ENCODE measurements around the gene LYST. TPM values are rescaled to one million over a fixed set of nuclear protein-coding genes. Genes with fewer than 3 reads are reported as not detected.

LYST gene
- total RNA-seq, 1 donor from 2014 or later = 24.5 TPM

- Histone ChIP-seq H3K36me3 (ENCODE audit: control insufficient read depth in 3 of 3, insufficient read depth in 3 of 3, low read length in 3 of 3) (peaks cover 0 to 4% (median 2%) of the 10 kb centered on the region in 3 donors), H3K27me3 (ENCODE audit: control insufficient read depth in 3 of 3, insufficient read depth in 3 of 3, low read length in 3 of 3) (no peaks in the 10 kb centered on the region), H3K4me3 (ENCODE audit: low read length in 3 of 3) (no peak overlapping the region), H3K9me3 (ENCODE audit: control insufficient read depth in 3 of 3, low read length in 3 of 3) (no peaks in the 10 kb centered on the region), H3K9ac (ENCODE audit: low read depth in 1 of 3, low read length in 3 of 3) (no peak overlapping the region), H3K27ac (ENCODE audit: low read depth, low read length) (no peak overlapping the region), H3K4me1 (ENCODE audit: control insufficient read depth in 3 of 3, insufficient read depth in 3 of 3, low read length in 3 of 3) (no peaks in the 10 kb centered on the region)
Observed at GRCh38 chr1:235781807-235782206, 84.9 kb downstream of the LYST start.

DNA sequence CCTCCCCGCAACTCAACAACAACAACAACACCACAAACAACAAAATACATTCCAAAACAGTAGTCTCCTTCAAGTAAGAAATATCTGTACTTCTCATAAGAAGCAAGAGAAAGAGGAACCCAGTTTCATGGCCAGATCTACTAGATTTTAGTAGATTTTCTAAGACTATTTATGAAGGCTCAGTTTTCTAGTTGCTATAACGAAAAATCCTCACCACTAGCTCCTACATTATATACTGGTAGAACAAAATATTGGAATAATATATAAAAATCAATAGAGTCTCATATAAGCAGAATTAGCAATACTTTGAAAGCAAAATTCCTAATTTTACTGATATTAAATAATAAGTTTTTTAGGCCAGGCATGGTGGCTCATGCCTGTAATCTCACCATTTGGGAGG lies 86.9 kb downstream of the LYST start:
- H3K9me3 ChIP-seq (ENCODE audit: control insufficient read depth in 3 of 3, low read length in 3 of 3) = no peaks in the 10 kb centered on the region
- H3K36me3 ChIP-seq (ENCODE audit: control insufficient read depth in 3 of 3, insufficient read depth in 3 of 3, low read length in 3 of 3) = peaks cover 0 to 16% (median 2%) of the 10 kb centered on the region in 3 donors
- no peak overlapping the region for H3K27ac ChIP-seq (ENCODE audit: low read depth, low read length)
- H3K4me1 ChIP-seq (ENCODE audit: control insufficient read depth in 3 of 3, insufficient read depth in 3 of 3, low read length in 3 of 3) = no peaks in the 10 kb centered on the region
- no peaks in the 10 kb centered on the region for H3K27me3 ChIP-seq (ENCODE audit: control insufficient read depth in 3 of 3, insufficient read depth in 3 of 3, low read length in 3 of 3)
- no peak overlapping the region for H3K9ac ChIP-seq (ENCODE audit: low read depth in 1 of 3, low read length in 3 of 3)
- H3K4me3 ChIP-seq (ENCODE audit: low read length in 3 of 3) = no peak overlapping the region

DNA sequence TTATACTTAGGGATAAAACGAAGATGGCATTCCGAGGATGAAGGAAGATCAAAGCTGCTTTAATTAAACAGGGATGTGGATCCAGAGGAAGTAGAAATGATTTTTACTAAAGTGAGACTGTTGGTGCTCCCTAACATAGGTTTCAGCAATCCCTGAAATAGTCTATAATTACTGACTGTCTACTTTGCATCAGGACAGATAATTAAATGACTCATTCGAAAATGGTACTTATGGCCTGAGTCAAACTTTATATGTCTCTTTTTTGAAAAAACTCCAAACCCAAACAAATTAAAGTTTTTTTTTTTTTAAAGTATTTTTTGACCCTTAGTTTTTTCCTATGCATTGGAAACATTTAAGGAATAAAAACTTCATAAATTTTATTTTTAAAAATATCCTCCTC lies 90.3 kb downstream of the LYST start:
- H3K4me1 ChIP-seq (ENCODE audit: control insufficient read depth in 3 of 3, insufficient read depth in 3 of 3, low read length in 3 of 3) = no peaks in the 10 kb centered on the region
- H3K27me3 ChIP-seq (ENCODE audit: control insufficient read depth in 3 of 3, insufficient read depth in 3 of 3, low read length in 3 of 3) = no peaks in the 10 kb centered on the region
- H3K9me3 ChIP-seq (ENCODE audit: control insufficient read depth in 3 of 3, low read length in 3 of 3) = no peaks in the 10 kb centered on the region
- H3K4me3 ChIP-seq (ENCODE audit: low read length in 3 of 3) = no peak overlapping the region
- no peak overlapping the region for H3K9ac ChIP-seq (ENCODE audit: low read depth in 1 of 3, low read length in 3 of 3)
- H3K36me3 ChIP-seq (ENCODE audit: control insufficient read depth in 3 of 3, insufficient read depth in 3 of 3, low read length in 3 of 3) = peaks cover 0 to 23% (median 7%) of the 10 kb centered on the region in 3 donors
- H3K27ac ChIP-seq (ENCODE audit: low read depth, low read length) = no peak overlapping the region

DNA sequence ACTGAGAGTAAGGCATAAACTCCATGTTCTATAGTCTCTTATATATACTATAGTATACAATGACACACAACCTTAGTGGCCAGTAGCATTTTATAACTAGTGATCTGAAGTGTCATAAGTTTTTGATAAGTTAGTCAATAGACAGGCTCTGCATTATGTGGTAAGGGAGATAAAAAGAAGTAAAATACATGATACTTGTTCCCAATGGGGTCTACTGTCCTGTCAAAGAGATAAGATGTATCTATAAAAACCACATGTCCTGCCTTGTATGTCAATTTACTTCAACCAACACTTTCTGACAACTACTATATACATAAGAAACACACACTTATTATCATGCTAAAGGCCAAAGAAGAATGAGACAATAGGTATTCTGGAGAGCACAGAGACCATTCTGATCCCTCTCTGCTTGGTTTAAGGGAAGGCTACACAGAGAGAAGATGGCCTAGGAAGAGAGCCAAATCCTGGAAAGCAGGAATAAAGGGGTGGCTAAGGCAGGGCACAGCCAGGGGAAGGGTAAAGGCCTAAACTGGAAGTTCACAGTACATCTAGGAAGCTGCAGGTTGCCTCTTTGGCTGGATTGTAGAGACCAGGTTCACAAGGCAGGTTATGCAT lies 91.4 kb downstream of the LYST start:
- no peaks in the 10 kb centered on the region for H3K9me3 ChIP-seq (ENCODE audit: control insufficient read depth in 3 of 3, low read length in 3 of 3)
- no peak overlapping the region for H3K4me3 ChIP-seq (ENCODE audit: low read length in 3 of 3)
- H3K9ac ChIP-seq (ENCODE audit: low read depth in 1 of 3, low read length in 3 of 3) = no peak overlapping the region
- no peak overlapping the region for H3K27ac ChIP-seq (ENCODE audit: low read depth, low read length)
- no peaks in the 10 kb centered on the region for H3K4me1 ChIP-seq (ENCODE audit: control insufficient read depth in 3 of 3, insufficient read depth in 3 of 3, low read length in 3 of 3)
- peaks cover 0 to 23% (median 7%) of the 10 kb centered on the region in 3 donors for H3K36me3 ChIP-seq (ENCODE audit: control insufficient read depth in 3 of 3, insufficient read depth in 3 of 3, low read length in 3 of 3)
- no peaks in the 10 kb centered on the region for H3K27me3 ChIP-seq (ENCODE audit: control insufficient read depth in 3 of 3, insufficient read depth in 3 of 3, low read length in 3 of 3)

GRCh38 chr1:235767795-235768194 lies 98.9 kb downstream of the LYST start:
- Histone ChIP-seq H3K36me3 (ENCODE audit: control insufficient read depth in 3 of 3, insufficient read depth in 3 of 3, low read length in 3 of 3) (peaks cover 3 to 16% (median 7%) of the 10 kb centered on the region in 3 donors), H3K9ac (ENCODE audit: low read depth in 1 of 3, low read length in 3 of 3) (no peak overlapping the region), H3K9me3 (ENCODE audit: control insufficient read depth in 3 of 3, low read length in 3 of 3) (no peaks in the 10 kb centered on the region), H3K4me3 (ENCODE audit: low read length in 3 of 3) (no peak overlapping the region), H3K4me1 (ENCODE audit: control insufficient read depth in 3 of 3, insufficient read depth in 3 of 3, low read length in 3 of 3) (no peaks in the 10 kb centered on the region), H3K27ac (ENCODE audit: low read depth, low read length) (no peak overlapping the region), H3K27me3 (ENCODE audit: control insufficient read depth in 3 of 3, insufficient read depth in 3 of 3, low read length in 3 of 3) (no peaks in the 10 kb centered on the region)

GRCh38 chr1:235766794-235767285 lies 99.9 kb downstream of the LYST start:
- peaks cover 3 to 11% (median 11%) of the 10 kb centered on the region in 3 donors for H3K36me3 ChIP-seq (ENCODE audit: control insufficient read depth in 3 of 3, insufficient read depth in 3 of 3, low read length in 3 of 3)
- H3K4me1 ChIP-seq (ENCODE audit: control insufficient read depth in 3 of 3, insufficient read depth in 3 of 3, low read length in 3 of 3) = no peaks in the 10 kb centered on the region
- no peak overlapping the region for H3K9ac ChIP-seq (ENCODE audit: low read depth in 1 of 3, low read length in 3 of 3)
- no peaks in the 10 kb centered on the region for H3K9me3 ChIP-seq (ENCODE audit: control insufficient read depth in 3 of 3, low read length in 3 of 3)
- no peak overlapping the region for H3K27ac ChIP-seq (ENCODE audit: low read depth, low read length)
- H3K27me3 ChIP-seq (ENCODE audit: control insufficient read depth in 3 of 3, insufficient read depth in 3 of 3, low read length in 3 of 3) = no peaks in the 10 kb centered on the region
- H3K4me3 ChIP-seq (ENCODE audit: low read length in 3 of 3) = no peak overlapping the region

DNA sequence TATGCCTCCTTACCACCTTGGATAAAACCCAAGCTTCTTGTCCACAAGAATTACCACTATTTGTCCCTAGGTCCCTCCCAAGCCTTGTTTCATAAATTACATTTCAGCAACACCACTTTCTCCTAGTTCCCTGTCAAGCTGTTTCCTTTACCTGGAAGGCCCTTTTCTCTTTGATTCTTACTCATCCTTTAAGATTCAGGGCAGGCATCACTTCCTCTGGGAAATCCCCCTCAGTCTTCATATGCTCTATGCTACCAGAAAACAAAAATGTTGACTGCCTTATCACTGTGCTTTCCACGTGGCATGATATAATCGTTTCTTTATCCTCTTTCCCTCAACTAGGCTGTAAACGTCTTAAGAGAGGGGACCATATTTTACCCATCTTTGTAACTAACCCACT lies 102.7 kb downstream of the LYST start:
- H3K27me3 ChIP-seq (ENCODE audit: control insufficient read depth in 3 of 3, insufficient read depth in 3 of 3, low read length in 3 of 3) = no peaks in the 10 kb centered on the region
- H3K9me3 ChIP-seq (ENCODE audit: control insufficient read depth in 3 of 3, low read length in 3 of 3) = no peaks in the 10 kb centered on the region
- H3K36me3 ChIP-seq (ENCODE audit: control insufficient read depth in 3 of 3, insufficient read depth in 3 of 3, low read length in 3 of 3) = peaks cover 2 to 24% (median 8%) of the 10 kb centered on the region in 3 donors
- H3K27ac ChIP-seq (ENCODE audit: low read depth, low read length) = no peak overlapping the region
- no peak overlapping the region for H3K4me3 ChIP-seq (ENCODE audit: low read length in 3 of 3)
- H3K4me1 ChIP-seq (ENCODE audit: control insufficient read depth in 3 of 3, insufficient read depth in 3 of 3, low read length in 3 of 3) = no peaks in the 10 kb centered on the region
- no peak overlapping the region for H3K9ac ChIP-seq (ENCODE audit: low read depth in 1 of 3, low read length in 3 of 3)

DNA sequence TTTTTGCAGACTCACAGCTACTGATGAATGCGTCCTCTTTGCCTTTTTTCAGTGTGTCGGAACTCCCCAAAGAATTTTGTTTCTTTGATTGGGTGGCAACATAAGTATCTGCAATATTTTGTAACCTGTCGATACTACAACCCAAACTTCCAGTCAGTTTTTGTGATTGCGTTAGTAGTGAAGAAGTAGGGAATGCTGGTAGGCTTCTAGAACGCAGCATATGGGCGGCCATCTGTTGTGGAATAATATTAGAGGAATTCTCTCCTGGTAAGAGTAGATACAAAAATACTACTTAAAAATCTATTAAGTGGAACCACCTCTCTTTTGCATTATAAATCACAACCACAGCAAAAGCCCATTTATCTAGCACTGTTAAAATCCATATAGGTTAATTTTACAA lies 107.4 kb downstream of the LYST start:
- Histone ChIP-seq H3K27ac (ENCODE audit: low read depth, low read length) (no peak overlapping the region), H3K9me3 (ENCODE audit: control insufficient read depth in 3 of 3, low read length in 3 of 3) (no peaks in the 10 kb centered on the region), H3K9ac (ENCODE audit: low read depth in 1 of 3, low read length in 3 of 3) (no peak overlapping the region), H3K27me3 (ENCODE audit: control insufficient read depth in 3 of 3, insufficient read depth in 3 of 3, low read length in 3 of 3) (no peaks in the 10 kb centered on the region), H3K4me1 (ENCODE audit: control insufficient read depth in 3 of 3, insufficient read depth in 3 of 3, low read length in 3 of 3) (no peaks in the 10 kb centered on the region), H3K36me3 (ENCODE audit: control insufficient read depth in 3 of 3, insufficient read depth in 3 of 3, low read length in 3 of 3) (peaks cover 2 to 25% (median 11%) of the 10 kb centered on the region in 3 donors), H3K4me3 (ENCODE audit: low read length in 3 of 3) (no peak overlapping the region)

DNA sequence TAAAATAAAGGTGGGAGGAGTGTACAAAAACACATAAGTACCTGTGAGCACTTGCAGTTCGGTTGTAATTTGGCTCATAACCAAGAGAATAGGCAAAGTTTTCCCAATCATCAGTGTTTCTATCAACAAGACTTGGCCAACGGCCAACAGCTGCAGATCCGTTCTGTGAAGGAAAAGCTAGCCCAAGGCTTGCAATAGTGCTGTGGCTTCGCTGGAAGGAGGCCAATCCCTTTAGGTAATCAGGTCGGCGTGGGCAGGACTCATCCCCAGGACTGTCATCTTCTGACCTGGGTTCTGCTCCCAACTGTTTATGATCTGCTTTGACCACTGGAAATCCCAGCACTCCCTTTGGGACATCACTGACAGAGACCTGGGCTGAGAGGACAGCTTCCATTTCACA lies 107.8 kb downstream of the LYST start:
- Histone ChIP-seq H3K27me3 (ENCODE audit: control insufficient read depth in 3 of 3, insufficient read depth in 3 of 3, low read length in 3 of 3) (no peaks in the 10 kb centered on the region), H3K36me3 (ENCODE audit: control insufficient read depth in 3 of 3, insufficient read depth in 3 of 3, low read length in 3 of 3) (peaks cover 2 to 26% (median 11%) of the 10 kb centered on the region in 3 donors), H3K9ac (ENCODE audit: low read depth in 1 of 3, low read length in 3 of 3) (no peak overlapping the region), H3K4me3 (ENCODE audit: low read length in 3 of 3) (no peak overlapping the region), H3K27ac (ENCODE audit: low read depth, low read length) (no peak overlapping the region), H3K9me3 (ENCODE audit: control insufficient read depth in 3 of 3, low read length in 3 of 3) (no peaks in the 10 kb centered on the region), H3K4me1 (ENCODE audit: control insufficient read depth in 3 of 3, insufficient read depth in 3 of 3, low read length in 3 of 3) (no peaks in the 10 kb centered on the region)

- Histone ChIP-seq H3K27me3 (ENCODE audit: control insufficient read depth in 3 of 3, insufficient read depth in 3 of 3, low read length in 3 of 3) (no peaks in the 10 kb centered on the region), H3K36me3 (ENCODE audit: control insufficient read depth in 3 of 3, insufficient read depth in 3 of 3, low read length in 3 of 3) (peaks cover 2 to 22% (median 11%) of the 10 kb centered on the region in 3 donors), H3K4me3 (ENCODE audit: low read length in 3 of 3) (no peak overlapping the region), H3K27ac (ENCODE audit: low read depth, low read length) (no peak overlapping the region), H3K9ac (ENCODE audit: low read depth in 1 of 3, low read length in 3 of 3) (no peak overlapping the region), H3K4me1 (ENCODE audit: control insufficient read depth in 3 of 3, insufficient read depth in 3 of 3, low read length in 3 of 3) (no peaks in the 10 kb centered on the region), H3K9me3 (ENCODE audit: control insufficient read depth in 3 of 3, low read length in 3 of 3) (no peaks in the 10 kb centered on the region)
Observed at GRCh38 chr1:235757587-235758096, 109.1 kb downstream of the LYST start.

All from skeletal muscle tissue (tissue), 4 donors.